Fibroblast of skin of right biceps (primary cell): ENCODE data around the gene ZNF678.
"Not testable (repeated sequence)": the region's sequence is repeated elsewhere in the genome, so short reads cannot be mapped to it uniquely, and the experiment has no call there.

Source experiments
- DNase-seq: peaks from one replicate; pipeline ENCODE4 v3.0.0-alpha.2; 2013

ZNF678 gene

DNA sequence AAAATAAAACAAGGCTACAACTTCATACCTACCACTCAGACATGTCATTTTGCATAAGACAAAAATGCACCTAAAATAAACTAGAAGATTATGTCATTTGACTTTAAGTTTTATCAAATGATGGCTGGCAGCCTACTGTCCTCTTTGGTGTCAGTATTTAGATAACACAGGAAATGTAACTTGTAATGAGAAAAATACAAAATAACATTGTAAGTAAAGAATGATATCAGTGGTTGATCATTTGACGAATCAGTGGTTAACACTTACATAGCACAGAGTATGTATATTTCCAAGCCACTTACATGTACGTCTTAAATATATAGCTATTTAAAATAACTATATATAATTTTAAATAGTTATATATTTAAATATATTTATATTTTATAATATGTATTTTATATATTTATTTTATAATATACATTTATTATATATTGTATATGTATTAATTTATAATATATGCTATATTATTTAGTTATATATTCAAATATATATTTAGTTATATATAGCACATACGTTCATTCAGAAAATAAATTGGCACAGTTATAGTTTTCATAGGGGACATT, 44.1 kb downstream of the ZNF678 start:
- no peak for DNase-seq

- no peak for DNase-seq
Observed at GRCh38 chr1:227612658-227613057, 49.3 kb downstream of the ZNF678 start.

- DNase-seq, result no peak
Observed at GRCh38 chr1:227613526-227613925, 50.2 kb downstream of the ZNF678 start.

DNA sequence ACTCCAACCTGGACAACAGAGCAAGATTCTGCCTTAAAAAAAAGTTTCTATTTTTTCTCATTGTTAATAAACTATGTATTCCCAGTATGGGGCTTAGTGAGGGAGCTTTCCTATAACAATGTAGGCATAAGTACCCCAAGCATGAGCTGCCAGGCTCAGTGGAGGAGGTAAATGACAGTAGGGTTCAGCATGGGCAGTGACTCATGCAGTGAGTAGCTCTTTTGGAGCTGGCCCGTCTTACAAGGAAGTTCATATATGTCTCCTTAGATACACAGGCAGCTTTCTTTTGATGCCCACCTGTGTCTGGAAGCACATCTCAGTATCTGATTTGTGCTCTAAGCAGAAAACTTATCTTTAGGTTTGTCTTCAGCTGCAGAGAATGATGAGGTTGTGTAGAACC, 57.9 kb downstream of the ZNF678 start:
- no peak for DNase-seq

DNA sequence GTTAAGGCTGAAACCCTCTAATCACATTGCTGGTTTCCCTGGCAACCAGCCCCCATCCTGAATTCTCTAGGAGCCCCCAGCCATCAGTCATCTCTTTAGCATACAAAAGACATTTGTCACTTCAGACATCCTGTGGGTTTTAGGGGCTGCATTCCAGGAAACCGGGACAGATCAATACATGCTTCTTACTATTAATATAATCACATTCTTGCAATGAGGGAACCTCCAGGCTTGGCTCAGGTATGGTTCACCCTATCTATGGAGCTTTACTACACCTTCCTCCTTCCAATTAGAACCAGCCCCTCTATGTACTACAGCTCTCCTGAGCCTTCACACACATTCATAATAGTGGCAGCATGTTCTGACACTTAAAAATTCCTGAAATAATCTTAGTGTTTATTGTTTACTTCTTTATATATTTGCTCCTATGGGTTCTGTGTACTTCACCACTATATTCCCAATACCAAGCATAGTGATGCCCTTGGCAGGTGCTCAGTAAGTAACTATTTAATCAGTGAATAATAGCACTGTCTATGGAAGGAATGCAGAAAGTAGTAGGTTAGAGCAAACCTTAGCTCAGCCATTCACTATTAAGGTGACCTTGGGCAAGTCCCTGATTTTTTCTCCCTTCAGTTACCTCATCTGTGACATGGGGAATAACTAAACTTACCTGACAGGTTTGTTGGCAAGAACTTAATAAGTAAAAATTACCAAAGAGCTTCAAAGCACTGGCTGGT, 59.6 kb downstream of the ZNF678 start:
- DNase-seq, result no peak

DNA sequence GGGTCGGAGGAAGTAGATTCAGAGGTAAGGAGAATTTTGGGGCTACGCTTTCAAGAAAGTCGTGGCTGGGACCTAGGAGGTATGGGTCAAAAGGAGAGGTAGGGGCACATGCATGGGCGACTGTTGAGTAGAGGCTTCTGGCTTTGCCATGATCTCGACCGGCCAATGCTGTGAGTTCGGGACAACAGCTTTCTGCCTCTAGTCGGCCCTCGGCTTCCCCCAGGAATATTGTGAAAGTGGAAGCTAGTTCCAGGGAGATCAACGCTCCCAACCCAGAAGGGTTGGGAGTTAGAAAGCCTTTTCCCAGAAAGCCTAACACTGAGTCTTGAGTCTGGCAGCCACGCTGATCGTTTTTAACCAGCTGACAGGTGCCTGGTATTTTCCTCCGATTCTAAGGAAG, 69.0 kb downstream of the ZNF678 start:
- DNase-seq, result no peak

DNA sequence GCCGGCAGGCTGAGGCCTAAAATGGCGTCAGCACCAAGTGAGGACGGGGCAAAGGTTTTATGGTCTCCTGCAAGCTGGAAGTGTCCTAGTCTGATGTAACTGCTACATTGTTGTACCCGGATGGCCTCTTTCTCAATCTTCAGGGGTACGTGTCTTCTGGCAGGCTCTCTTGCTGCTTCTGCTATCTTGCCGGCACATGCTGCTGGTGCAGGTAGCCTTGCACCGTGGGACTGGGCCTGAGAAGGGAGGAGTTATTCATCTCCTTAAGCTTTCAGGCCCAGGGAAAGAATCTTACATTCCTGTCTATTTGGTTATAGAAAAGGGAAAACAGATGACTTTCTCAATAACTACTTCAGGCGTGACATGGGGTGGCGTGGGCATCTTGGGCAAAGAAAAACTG, 72.2 kb downstream of the ZNF678 start:
- DNase-seq, result no peak

GRCh38 chr1:227654431-227654830, 91.1 kb downstream of the ZNF678 start:
- DNase-seq, result no peak

DNA sequence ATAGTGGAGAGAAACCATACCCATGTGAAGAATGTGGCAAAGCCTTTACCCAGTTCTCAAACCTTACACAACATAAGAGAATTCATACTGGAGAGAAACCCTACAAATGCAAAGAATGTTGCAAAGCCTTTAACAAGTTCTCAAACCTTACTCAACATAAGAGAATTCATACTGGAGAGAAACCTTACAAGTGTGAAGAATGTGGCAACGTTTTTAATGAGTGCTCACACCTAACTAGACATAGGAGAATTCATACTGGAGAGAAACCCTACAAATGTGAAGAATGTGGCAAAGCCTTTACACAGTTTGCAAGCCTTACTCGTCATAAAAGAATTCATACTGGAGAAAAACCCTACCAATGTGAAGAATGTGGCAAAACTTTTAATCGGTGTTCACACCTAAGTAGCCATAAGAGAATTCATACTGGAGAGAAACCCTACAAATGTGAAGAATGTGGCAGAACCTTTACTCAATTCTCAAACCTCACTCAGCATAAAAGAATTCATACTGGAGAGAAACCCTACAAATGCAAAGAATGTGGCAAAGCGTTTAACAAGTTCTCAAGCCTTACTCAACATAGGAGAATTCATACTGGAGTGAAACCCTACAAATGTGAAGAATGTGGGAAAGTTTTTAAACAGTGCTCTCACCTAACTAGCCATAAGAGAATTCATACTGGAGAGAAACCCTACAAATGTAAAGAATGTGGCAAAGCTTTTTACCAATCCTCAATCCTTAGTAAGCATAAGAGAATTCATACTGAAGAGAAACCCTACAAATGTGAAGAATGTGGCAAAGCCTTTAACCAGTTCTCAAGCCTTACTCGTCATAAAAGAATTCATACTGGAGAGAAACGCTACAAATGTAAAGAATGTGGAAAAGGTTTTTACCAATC, 91.7 kb downstream of the ZNF678 start:
- DNase-seq, result no peak

- no peak for DNase-seq
Observed at GRCh38 chr1:227661495-227661894, 98.1 kb downstream of the ZNF678 start.

GRCh38 chr1:227662933-227663332, 99.6 kb downstream of the ZNF678 start:
- DNase-seq, result no peak

DNA sequence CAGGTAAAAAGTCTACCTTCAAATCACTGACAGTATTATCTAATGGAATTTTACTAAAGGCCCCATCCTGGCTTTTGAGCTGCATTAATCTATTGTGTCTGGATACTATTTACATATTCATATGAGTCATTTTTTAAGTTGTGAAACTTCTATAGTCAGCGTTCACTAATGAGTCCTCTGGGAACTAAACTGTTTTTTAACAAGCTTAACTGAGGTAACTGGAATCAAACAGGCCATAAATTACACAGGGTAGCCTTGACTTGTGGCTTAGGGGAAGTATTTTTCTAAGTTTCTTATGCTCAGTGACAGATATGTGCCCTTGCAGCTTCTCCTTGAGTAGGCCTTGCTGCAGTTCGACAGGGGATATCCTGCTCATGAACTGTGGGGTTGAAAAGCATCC, 102.9 kb downstream of the ZNF678 start:
- peak; percentile 44 for DNase-seq

DNA sequence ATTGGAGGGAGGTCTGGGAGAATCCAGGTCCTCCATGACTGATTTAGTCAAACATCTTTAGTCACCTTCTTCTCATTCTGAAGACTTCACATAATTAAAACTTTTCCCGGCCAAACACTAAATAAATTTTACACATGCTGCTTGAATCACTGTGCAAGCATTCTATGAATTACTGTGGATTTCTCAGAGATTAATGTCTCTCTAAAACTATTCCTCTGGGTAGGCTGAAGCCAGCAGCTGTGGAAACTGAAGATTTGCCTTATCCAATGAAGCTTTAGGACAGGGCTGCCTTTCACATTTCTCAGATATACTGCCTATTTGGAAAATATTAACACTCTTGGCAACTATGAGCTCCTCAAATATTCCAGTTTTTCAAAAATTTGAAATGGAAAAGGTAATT, 110.1 kb downstream of the ZNF678 start:
- DNase-seq, result no peak

- DNase-seq, result no peak
Observed at GRCh38 chr1:227685807-227686206, 122.5 kb downstream of the ZNF678 start.

DNA sequence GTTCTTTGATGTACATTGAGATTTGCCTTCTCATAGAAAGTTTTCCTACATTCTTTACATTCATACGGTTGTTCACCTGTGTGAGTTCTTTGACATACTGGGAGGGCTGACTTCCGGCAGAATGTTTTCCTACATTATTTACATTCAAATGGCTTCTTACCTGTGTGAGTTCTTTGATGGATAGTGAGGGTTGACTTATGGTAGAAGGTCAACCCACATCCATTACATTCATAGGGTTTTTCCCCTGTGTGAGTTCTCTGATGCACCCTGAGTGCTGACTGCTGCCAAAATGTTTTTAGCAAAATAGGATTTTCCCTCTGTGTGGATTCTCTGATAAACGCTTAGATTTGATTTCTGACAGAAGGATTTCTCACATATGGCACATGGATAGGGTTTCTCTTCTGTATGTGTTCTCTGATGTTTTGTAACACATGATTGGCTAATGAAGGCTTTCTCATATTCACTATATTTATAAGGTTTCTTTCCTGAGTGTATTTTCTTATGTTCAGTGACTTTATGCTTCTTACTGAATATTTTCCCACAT, 134.0 kb downstream of the ZNF678 start:
- DNase-seq, result no peak

DNA sequence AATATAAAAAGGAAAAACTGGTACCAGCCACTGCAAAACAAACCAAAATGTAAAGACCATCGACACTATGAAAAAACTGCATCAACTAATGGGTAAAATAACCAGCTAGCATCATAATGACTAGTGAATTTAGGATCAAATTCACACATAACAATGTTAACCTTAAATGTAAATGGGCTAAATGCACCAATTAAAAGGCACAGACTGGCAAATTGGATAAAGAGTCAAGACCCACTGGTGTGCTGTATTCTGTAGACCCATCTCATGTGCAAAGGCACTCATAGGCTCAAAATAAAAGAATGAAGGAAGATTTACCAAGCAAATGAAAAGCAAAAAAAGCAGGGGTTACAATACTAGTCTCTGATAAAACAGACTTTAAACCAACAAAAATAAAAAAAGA, 138.3 kb downstream of the ZNF678 start:
- DNase-seq, result not testable (repeated sequence)

- DNase-seq, result no peak
Observed at GRCh38 chr1:227707846-227708245, 144.5 kb downstream of the ZNF678 start.

DNA sequence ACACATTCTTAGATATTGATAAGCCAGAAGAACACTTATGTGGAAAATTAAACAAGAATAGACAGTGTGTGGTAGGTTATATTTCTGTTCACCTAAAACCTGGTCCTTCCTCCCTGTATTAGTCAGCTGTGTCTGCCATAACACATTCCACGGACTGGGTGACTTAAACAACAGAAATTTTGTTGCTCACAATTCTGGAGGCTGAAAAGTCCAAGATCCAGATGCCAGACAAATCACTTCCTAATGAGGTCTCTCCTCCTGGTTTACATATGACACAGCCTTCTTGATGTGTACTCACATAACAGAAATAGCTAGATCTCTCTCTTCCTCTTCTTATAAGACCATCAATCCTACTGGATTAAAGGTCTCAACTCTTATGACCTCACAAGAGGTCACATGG, 146.1 kb downstream of the ZNF678 start:
- no peak for DNase-seq

DNA sequence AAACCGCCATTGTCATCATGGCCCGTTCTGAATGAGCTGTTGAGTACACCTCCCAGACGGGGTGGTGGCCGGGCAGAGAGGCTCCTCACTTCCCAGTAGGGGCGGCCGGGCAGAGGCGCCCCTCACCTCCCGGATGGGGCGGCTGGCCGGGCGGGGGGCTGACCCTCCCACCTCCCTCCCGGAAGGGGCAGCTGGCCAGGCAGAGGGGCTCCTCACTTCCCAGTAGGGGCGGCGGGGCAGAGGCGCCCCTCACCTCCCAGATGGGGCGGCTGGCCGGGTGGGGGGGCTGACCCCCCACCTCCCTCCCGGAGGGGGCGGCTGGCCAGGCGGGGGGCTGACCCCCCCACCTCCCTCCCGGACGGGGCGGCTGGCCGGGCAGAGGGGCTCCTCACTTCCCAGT, 147.1 kb downstream of the ZNF678 start:
- not testable (repeated sequence) for DNase-seq

- DNase-seq, result no peak
Observed at GRCh38 chr1:227712648-227713047, 149.3 kb downstream of the ZNF678 start.

DNA sequence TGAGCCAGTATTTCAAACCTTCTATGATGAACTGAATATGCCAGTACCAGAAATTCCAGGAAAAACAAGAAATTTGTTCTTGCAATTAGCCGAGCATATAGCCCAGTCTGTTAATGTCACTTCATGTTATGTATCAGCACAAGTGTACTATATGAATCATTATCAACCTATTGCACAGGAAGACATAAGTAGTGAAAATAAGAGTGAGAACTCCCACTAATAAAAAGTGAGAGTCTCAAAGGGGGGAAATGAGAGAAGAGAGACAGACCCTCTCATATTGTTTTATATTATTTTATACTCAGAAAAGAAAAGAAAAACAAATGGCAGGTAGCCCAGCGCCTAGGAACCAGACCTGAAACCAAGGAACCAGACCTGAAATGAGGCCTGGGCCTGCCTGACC, 155.6 kb downstream of the ZNF678 start:
- no peak for DNase-seq

DNA sequence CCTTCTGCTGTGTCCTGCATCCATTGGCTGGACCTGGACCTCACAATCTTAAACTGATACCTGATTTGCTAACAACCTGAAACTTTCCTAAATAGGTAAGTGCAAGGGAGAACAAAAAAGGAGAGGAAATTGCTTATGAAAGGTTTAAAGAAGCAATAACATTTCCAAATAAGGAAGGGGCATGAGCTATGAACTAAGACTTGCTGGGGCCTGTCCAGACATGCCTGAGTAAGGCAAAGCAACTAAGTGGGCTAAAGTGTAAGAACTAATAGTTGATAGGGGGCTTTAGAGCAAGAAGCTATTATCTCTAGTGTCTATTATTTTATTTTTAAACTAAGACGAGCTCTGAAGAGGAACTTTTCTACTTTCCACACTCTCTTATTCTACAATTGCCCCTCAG, 160.1 kb downstream of the ZNF678 start:
- DNase-seq, result no peak

- DNase-seq, result no peak
Observed at GRCh38 chr1:227725046-227725445, 161.7 kb downstream of the ZNF678 start.

GRCh38 chr1:227726318-227726717, 163.0 kb downstream of the ZNF678 start:
- DNase-seq, result no peak
